DMS53 treated with DMSO at 0.1 percent for 48 hours (cell line): ENCODE measurements around the gene CGB1.

Experiments used
- DNase-seq: peaks from one replicate; lab custom pipeline; 2025; ENCODE audit not compliant: unreplicated experiment; lab: John Stamatoyannopoulos, UW

Gene CGB1

DNA sequence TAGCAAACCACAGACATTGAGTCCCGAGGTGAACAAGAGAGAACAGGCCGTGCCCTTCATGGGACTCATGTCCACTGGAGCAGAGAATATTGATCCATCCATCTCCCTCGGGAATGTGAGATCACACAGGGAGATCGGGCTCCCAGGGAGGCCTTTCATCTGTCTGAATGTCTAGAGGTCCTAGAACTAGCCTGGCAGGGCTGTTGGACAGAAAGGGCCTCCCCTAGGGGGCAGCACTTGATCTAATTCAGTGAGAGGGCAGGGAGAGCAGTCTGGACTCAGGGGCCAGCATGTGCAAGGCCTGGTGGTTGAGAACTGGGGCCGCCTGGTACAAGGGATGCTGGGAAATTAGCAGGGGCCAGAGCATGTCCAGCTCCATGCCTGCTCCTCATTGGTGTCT, 38.7 kb downstream of the CGB1 start:
- no peak for DNase-seq

- DNase-seq, result no peak
These were observed 42.7 kb downstream of the CGB1 start for GRCh38 chr19:48994035-48994386.

DNA sequence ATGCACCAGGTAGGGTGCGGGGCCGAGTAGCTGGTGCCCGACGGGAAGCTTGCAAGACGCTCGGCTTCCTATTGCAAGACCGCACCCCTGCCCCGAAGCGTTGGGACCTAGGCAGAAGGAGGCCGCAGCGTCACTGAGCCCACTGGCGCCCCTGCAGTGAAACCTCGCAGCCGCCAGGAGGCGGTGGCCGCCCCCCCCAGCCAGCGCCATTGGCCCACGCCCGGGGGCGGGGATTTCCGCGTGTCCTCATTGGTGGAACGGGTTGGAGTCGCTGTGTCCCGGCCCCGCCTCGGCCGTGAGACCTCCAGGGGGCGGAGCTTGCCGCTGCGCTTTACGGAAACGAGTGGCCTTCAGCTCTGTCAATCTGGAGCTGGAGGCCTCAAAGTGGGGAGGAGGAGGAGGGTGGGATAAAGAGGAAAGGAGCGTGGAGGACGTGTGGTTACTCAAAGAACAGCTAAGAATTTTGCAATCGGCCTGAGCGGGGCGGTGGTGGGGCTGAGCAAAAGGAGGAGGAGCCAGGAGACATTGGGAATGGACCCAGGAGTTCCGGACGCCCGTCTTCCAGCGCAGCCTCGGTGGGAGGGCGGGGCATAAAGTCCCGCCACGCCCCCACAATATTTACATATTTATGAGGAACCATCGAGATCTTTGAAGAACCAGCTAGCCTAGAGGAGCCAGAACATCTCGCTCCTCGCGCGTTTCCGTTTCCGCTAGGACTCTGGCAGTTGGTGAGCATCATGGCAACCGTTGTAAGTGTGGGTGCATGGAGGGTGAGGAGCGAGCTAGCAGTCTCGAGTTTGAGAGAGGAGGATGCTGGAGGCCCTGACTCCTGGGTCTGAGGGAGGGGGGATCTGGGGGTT, 43.3 kb downstream of the CGB1 start, which contains the start of the genes GYS1 and RUVBL2:
GYS1 (minus strand) TSS at position 135 of the 860 bp plus-strand sequence. CDS start 197 bp downstream, outside the sequence.
RUVBL2 (plus strand) TSS at position 713 of the 860 bp plus-strand sequence; CDS start at position 738, 25 bp downstream.
- peak; percentile 96 for DNase-seq

DNA sequence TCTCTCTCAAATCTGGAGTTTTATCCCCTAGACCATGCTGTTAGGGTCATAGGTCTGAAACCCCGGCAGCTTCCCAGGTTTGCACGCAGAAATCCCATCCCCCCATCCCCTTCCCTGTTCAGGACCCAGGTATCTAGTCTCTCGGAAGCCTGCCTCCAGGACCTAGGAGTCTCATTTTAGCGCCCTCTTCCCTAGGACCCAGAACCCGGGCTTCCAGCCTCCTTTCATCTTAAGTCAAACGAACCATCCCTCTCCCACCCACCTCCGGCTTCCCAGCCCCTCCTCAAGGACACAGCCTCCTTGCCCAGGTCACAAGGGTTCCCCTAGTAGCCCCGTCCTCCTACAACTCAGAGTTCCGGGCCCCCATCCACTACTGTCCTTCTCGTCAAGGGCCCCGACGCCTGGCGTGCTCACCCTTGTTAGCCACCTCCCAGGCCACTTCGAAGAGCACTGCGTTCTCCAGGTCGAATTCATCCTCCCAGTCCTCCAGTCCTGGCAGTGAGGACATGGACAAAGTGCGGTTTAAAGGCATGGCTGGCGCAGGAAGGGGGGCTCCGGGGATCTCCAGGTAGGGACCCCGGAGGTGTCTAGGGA, 44.0 kb downstream of the CGB1 start:
- DNase-seq, result no peak

DNA sequence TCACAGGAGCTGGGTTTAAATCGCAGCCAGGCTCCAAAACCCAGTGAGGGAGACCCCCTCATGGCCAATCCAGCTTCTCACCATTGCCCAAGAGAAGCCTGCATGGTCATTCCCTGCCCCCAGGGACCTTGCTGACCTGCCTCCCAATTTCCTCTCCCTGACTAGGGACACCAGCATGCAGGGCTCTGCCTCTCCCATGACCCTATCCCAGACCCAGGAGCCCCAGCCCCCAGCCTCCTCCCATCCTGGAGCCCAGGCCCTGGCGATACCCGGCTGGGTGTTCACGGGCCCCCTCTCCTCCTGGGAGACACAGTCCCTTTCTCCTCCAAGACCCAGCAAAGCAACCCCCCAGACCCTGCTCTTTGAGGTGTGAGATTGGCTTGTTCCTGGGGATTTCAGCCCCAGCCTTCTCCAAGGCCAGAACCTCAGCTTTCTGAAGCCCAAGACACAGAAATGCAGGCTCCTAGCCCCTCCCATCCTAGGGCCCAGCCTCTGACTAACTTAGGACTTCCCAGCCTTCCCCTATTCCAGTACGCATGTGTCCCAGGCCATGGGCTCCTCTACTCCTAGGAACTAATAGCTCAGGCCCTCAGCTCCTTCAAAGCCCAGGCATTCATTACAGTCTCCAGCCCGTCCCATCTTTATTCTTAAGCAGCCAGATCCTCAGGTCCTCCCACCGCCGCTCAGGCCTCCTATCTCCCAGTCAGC, 44.7 kb downstream of the CGB1 start:
- DNase-seq, result no peak

- DNase-seq, result no peak
These were observed 45.6 kb downstream of the CGB1 start for GRCh38 chr19:48991011-48991609.

- no peak for DNase-seq
These were observed 46.3 kb downstream of the CGB1 start for GRCh38 chr19:48990400-48990799.

DNA sequence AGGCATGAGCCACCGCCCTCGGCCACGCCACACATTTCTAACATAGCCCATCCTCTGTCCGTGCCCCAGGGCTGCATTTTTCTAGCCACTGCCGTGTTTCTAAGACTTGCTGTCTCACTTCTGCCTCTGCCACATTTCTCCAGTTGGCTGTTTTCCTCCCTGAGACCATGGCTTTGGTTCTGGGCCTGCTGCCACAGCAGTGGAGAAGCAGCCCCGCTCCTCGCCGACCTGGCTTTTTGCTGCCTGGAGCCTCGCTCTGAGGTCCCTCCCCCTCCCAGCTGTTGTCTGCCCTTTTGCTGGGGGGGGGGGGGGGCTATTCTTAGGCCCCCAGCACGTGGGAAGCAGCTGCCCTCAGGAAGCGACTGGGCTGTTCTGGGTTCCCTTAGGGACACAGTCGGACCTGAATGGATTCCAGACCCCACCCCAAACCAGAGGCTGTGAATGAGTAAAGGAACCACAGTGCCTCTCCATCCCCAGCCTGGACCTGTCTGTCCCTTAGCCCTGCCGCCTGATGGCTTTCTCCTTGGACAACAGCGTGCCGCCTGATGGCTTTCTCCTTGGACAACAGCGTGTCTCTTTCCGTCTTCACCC, 46.9 kb downstream of the CGB1 start:
- no peak for DNase-seq

GRCh38 chr19:48988860-48989259, 47.8 kb downstream of the CGB1 start:
- DNase-seq, result no peak

DNA sequence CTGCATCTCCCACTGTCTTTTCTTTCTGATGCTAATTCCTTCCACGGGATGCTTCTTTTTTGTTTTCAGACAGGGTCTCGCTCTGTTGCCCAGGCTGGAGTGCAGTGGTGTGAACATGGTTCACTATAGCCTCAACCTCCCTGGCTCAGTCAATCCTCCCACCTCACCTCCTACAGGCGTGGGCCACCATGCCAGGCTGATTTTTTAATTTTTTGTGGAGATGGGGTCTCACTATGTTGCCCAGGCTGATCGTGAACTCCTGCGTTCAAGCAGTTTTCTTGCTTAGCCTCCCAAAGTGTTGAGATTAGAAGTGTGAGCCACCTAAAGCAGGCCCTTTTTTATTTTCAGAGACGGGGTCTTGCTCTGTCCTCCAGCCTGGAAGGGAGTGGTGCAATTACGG, 48.4 kb downstream of the CGB1 start:
- DNase-seq, result no peak

- no peak for DNase-seq
These were observed 49.4 kb downstream of the CGB1 start for GRCh38 chr19:48987323-48987722.

GRCh38 chr19:48986211-48986610, 50.5 kb downstream of the CGB1 start:
- DNase-seq, result no peak

- DNase-seq, result no peak
These were observed 51.0 kb downstream of the CGB1 start for GRCh38 chr19:48985711-48986110.
